ENCODE results near the gene CCDC27. TPM values are rescaled to one million over a fixed set of nuclear protein-coding genes. Genes with fewer than 3 reads are reported as not detected.

CCDC27 gene
- total RNA-seq, 6 experiments from 2014 or later = not detected

- 89% methylated on average over 3 of the region's 10 CpGs for WGBS (ENCODE audit: insufficient coverage, low coverage, low lambda C conversion rate, missing lambda C conversion rate)
- ATAC-seq (no peak), DNase-seq (no peak)
- Histone ChIP-seq H3K9me3 (no peaks in the 10 kb centered on the region), H3K4me3 (no peak overlapping the region), H3K27me3 (no peaks in the 10 kb centered on the region), H3K27ac (no peak overlapping the region), H3K4me1 (peaks cover 0 to 24% (median 0%) of the 10 kb centered on the region in 4 donors), H3K36me3 (peaks cover 0 to 11% (median 3%) of the 10 kb centered on the region in 4 donors)
- TF ChIP-seq POLR2A (IDR thresholded peaks at IDR 0.05) (no peak), CTCF (IDR thresholded peaks at IDR 0.05) (no peak)
- intact Hi-C loops (cut with DNase I) = no loop called here
These were observed 7.6 kb upstream of the CCDC27 start for GRCh38 chr1:3744646-3745045.

- WGBS (ENCODE audit: insufficient coverage, low coverage, low lambda C conversion rate, missing lambda C conversion rate) = 93% methylated on average over 5 of the region's 12 CpGs
- Histone ChIP-seq H3K27me3 (no peaks in the 10 kb centered on the region), H3K4me1 (peaks cover 0 to 24% (median 0%) of the 10 kb centered on the region in 4 donors), H3K9me3 (no peaks in the 10 kb centered on the region), H3K4me3 (no peak overlapping the region), H3K36me3 (peaks cover 0 to 11% (median 3%) of the 10 kb centered on the region in 4 donors), H3K27ac (no peak overlapping the region)
- no peak for TF ChIP-seq POLR2A (IDR thresholded peaks at IDR 0.05)
- no peak for TF ChIP-seq CTCF (IDR thresholded peaks at IDR 0.05)
- DNase-seq (no peak), ATAC-seq (no peak)
- intact Hi-C loops (cut with DNase I) = no loop called here
These were observed 7.2 kb upstream of the CCDC27 start for GRCh38 chr1:3745071-3745470.

GRCh38 chr1:3745590-3746381, 6.5 kb upstream of the CCDC27 start:
- H3K4me3 ChIP-seq = peak overlapping the region in 2 of 3 donors; percentile 82 to 90

GRCh38 chr1:3746389-3746829, 5.8 kb upstream of the CCDC27 start:
- Histone ChIP-seq H3K36me3 (peaks cover 0 to 11% (median 3%) of the 10 kb centered on the region in 4 donors), H3K27ac (no peak overlapping the region), H3K9me3 (no peaks in the 10 kb centered on the region), H3K27me3 (no peaks in the 10 kb centered on the region), H3K4me3 (peak overlapping the region; percentile 82 to 94 (median 90)), H3K4me1 (peaks cover 0 to 17% (median 0%) of the 10 kb centered on the region in 4 donors)
- intact Hi-C loops (cut with DNase I) = no loop called here
- peak in 1 of 3 donors; percentile 18 for DNase-seq
- no peak for ATAC-seq
- no peak for TF ChIP-seq CTCF (IDR thresholded peaks at IDR 0.05)
- TF ChIP-seq POLR2A (IDR thresholded peaks at IDR 0.05) = no peak
- 4% methylated on average over 5 of the region's 35 CpGs for WGBS (ENCODE audit: insufficient coverage, low coverage, low lambda C conversion rate, missing lambda C conversion rate)

More at GRCh38 chr1:3745590-3746381, 6.5 kb upstream of the CCDC27 start:
- no peaks in the 10 kb centered on the region for H3K9me3 ChIP-seq
- intact Hi-C loops (cut with DNase I) = no loop called here
- H3K4me1 ChIP-seq = peaks cover 0 to 18% (median 0%) of the 10 kb centered on the region in 4 donors
- no peaks in the 10 kb centered on the region for H3K27me3 ChIP-seq
- no peak overlapping the region for H3K27ac ChIP-seq
- ATAC-seq = no peak
- TF ChIP-seq POLR2A (IDR thresholded peaks at IDR 0.05) (no peak), CTCF (IDR thresholded peaks at IDR 0.05) (no peak)
- DNase-seq = peak in 1 of 3 donors; percentile 20
- peaks cover 0 to 11% (median 3%) of the 10 kb centered on the region in 4 donors for H3K36me3 ChIP-seq
- WGBS (ENCODE audit: insufficient coverage, low coverage, low lambda C conversion rate, missing lambda C conversion rate) = 100% methylated on average over 1 of the region's 25 CpGs

Measured in right lobe of liver (tissue), 6 donors.